ENCODE data around the gene HCFC1R1.

HCFC1R1 gene

GRCh38 chr16:3020247-3020603 lies 3.5 kb downstream of the HCFC1R1 start, which contains the start of gene TNFRSF12A (continued):
- no peak for TF ChIP-seq ZBTB44 (tag by site-specific recombination; IDR thresholded peaks at IDR 0.05)
- TF ChIP-seq ZNF626 (tag by site-specific recombination; IDR thresholded peaks at IDR 0.05): no peak
- TF ChIP-seq ZNF488 (tag by site-specific recombination; IDR thresholded peaks at IDR 0.05): no peak
- peak; percentile 55; the same call in 1 of the 2 replicates for TF ChIP-seq ZBTB8A (tag by site-specific recombination; IDR thresholded peaks at IDR 0.05)
- no peak for TF ChIP-seq ZNF239 (tag by site-specific recombination; IDR thresholded peaks at IDR 0.05)

GRCh38 chr16:3019594-3020246 lies 4.0 kb downstream of the HCFC1R1 start:
- POLR2A ChIA-PET: interaction anchor here (0.5 to 11.9 kb wide), 19 partner anchors 8 to 1055 kb away, joined by 3 to 247 read pairs (median 6); partner anchors contain the start of genes FLYWCH1, KREMEN2, PAQR4 and PKMYT1
- Histone ChIP-seq H3K4me3 (ENCODE audit: low read depth, low read length) (peak overlapping the region; percentile 33), H3K36me3 (ENCODE audit: control insufficient read depth in 2 of 2, insufficient read depth in 1 of 2, low read length in 2 of 2) (no peaks in the 10 kb centered on the region), H3K4me1 (ENCODE audit: control insufficient read depth, insufficient read depth, low read length) (peaks cover 21% of the 10 kb centered on the region), H3K9me3 (ENCODE audit: control insufficient read depth, insufficient read depth, low read depth, low read length) (no peaks in the 10 kb centered on the region), H3K27ac (ENCODE audit: extremely low read depth, low read depth, low read length) (no peak overlapping the region)
- CTCF ChIA-PET: interaction anchor here (0.9 to 4.1 kb wide), 9 partner anchors 8 to 68 kb away, joined by 3 to 41 read pairs (median 4); no protein-coding TSS in a partner anchor
- TF ChIP-seq KLF7 (tag by site-specific recombination; IDR thresholded peaks at IDR 0.05; ENCODE audit: borderline replicate concordance): peak; percentile 34; the same call in 1 of the 2 replicates
- TF ChIP-seq REST (tag by site-specific recombination; IDR thresholded peaks at IDR 0.05): peak; percentile 50; the same call in 1 of the 2 replicates
- TF ChIP-seq TRIM28 (IDR thresholded peaks at IDR 0.05; ENCODE audit: borderline replicate concordance, low read length): no peak
- TF ChIP-seq ZNF211 (tag by site-specific recombination; IDR thresholded peaks at IDR 0.05; ENCODE audit: low read depth): no peak
- TF ChIP-seq ATF2 (tag by site-specific recombination; IDR thresholded peaks at IDR 0.05; ENCODE audit: low read depth): no peak
- no peak; the same call in 1 of the 2 replicates for TF ChIP-seq GLI2 (tag by site-specific recombination; IDR thresholded peaks at IDR 0.05; ENCODE audit: borderline replicate concordance, low read depth)
- no peak for TF ChIP-seq ZNF157 (tag by site-specific recombination; IDR thresholded peaks at IDR 0.05)
- TF ChIP-seq BCL11A (tag by site-specific recombination; IDR thresholded peaks at IDR 0.05; ENCODE audit: low read depth): no peak
- peak; percentile 70; the same call in 1 of the 2 replicates for TF ChIP-seq ZNF664 (tag by site-specific recombination; IDR thresholded peaks at IDR 0.05)
- no peak for TF ChIP-seq ZNF626 (tag by site-specific recombination; IDR thresholded peaks at IDR 0.05)
- peak; percentile 20; the same call in 1 of the 2 replicates for TF ChIP-seq KLF17 (tag by site-specific recombination; IDR thresholded peaks at IDR 0.05)
- TF ChIP-seq ZNF654 (tag by site-specific recombination; IDR thresholded peaks at IDR 0.05; ENCODE audit: low read depth): peak; percentile 25
- TF ChIP-seq ZNF670 (tag by site-specific recombination; IDR thresholded peaks at IDR 0.05; ENCODE audit: low read depth): no peak
- TF ChIP-seq ZNF341 (tag by site-specific recombination; IDR thresholded peaks at IDR 0.05; ENCODE audit: low read depth): no peak; the same call in 1 of the 2 replicates
- no peak; the same call in 1 of the 2 replicates for TF ChIP-seq GLIS1 (tag by site-specific recombination; IDR thresholded peaks at IDR 0.05)
- TF ChIP-seq PATZ1 (tag by site-specific recombination; IDR thresholded peaks at IDR 0.05): no peak
- TF ChIP-seq ZNF544 (tag by site-specific recombination; IDR thresholded peaks at IDR 0.05): no peak
- TF ChIP-seq KLF16 (tag by site-specific recombination; IDR thresholded peaks at IDR 0.05): no peak
- TF ChIP-seq TCF7L2 (IDR thresholded peaks at IDR 0.05; ENCODE audit: borderline replicate concordance, low read depth, low read length): no peak
- 0 out of 2 replicates have a peak, but pooled peaks have one; percentile 17 for TF ChIP-seq ZNF138 (tag by site-specific recombination; IDR thresholded peaks at IDR 0.05; ENCODE audit: borderline replicate concordance)

Measured in HEK293 (cell line).